Right lobe of liver (tissue), 6 donors: ENCODE data around the gene SYNRG. TPM values are rescaled to one million over a fixed set of nuclear protein-coding genes. Genes with fewer than 3 reads are reported as not detected.

Experiments
- ATAC-seq, 4 donors: fragments of 200-7000 bp; cut with Tn5 transposase; one replicate each; pipeline ENCODE4 v1.9.1; 2020; ENCODE audit warnings: mild to moderate bottlenecking in 4 of 4, moderate library complexity in 4 of 4
- DNase-seq, 3 donors: peaks; one replicate each; pipeline ENCODE4 v3.0.0-alpha.2; 2020
- H3K27ac ChIP-seq, 3 donors: fragments of 200-600 bp; one replicate each; pipeline ENCODE4 v1.8.0; 2022
- H3K27me3 ChIP-seq, 2 donors: fragments of 200-600 bp; one replicate each; pipeline ENCODE4 v1.8.0; 2022
- H3K36me3 ChIP-seq, 4 donors: fragments of 200-600 bp; sonication (generic) in 1 of 4; one replicate each; pipeline versions ENCODE4 v1.5.1 to v1.8.0; 2017 to 2022; ENCODE audit warnings: control low read depth in 1 of 4
- H3K4me1 ChIP-seq, 4 donors: fragments of 200-600 bp; sonication (generic) in 1 of 4; one replicate each; pipeline versions ENCODE4 v1.5.1 to v1.8.0; 2017 to 2022; ENCODE audit warnings: control low read depth in 1 of 4
- H3K4me3 ChIP-seq, 3 donors: fragments of 200-600 bp; one replicate each; pipeline ENCODE4 v1.8.0; 2022
- H3K9me3 ChIP-seq, 4 donors: fragments of 200-600 bp; sonication (generic) in 1 of 4; one replicate each; pipeline versions ENCODE4 v1.5.1 to v1.8.0; 2017 to 2022; ENCODE audit warnings: control low read depth in 1 of 4
- CTCF ChIP-seq, 4 donors: fragments of 200-600 bp in 3 of 4; fragments of 450-650 bp in 1 of 4; IDR thresholded peaks; one replicate each; pipeline versions ENCODE4 v1.5.1 to v1.8.0; 2016 to 2022; ENCODE audit warnings: antibody characterized with exemption in 4 of 4, mild to moderate bottlenecking in 2 of 4
- POLR2A ChIP-seq: fragments of 450-650 bp; IDR thresholded peaks from one replicate; pipeline ENCODE4 v1.6.1; 2017; ENCODE audit warnings: antibody characterized with exemption, mild to moderate bottlenecking
- WGBS: methylation state at CpG from one replicate; pipeline ENCODE4 v1.1.6; 2018; ENCODE audit warnings: low coverage, low lambda C conversion rate; ENCODE audit not compliant: insufficient coverage; ENCODE audit errors: missing lambda C conversion rate; 5-methylcytosine and 5-hydroxymethylcytosine counted together
- intact Hi-C, 2 donors: fragments of 100-400 bp; cut with DNase I; formaldehyde crosslinking; loops; one replicate each; pipeline versions ENCODE4 v1.11.2 to v1.14.1; 2022
- long read RNA-seq: library from polyadenylated mRNA; unstranded; transcript quantifications from one replicate; pipeline ENCODE4 v2.0.0, GENCODE V29; 2019
- total RNA-seq, 6 experiments: library from RNA; depleted of rRNA in 2 of 6; stranded (reverse); fragments of >200 nt in 2 of 6; fragmentation: NEBNext Ultra II Directional in 3 of 6; extraction: Animal tissue kit (Norgen Biotek cat#: 25700) in 3 of 6; gene quantifications; one replicate each; pipeline versions ENCODE4 v1.1.0 to v1.2.4, GENCODE V29; 2016 to 2023
- donor health status: DM: no; HTN: yes; CAD: no.
- donor health status: DM: no; HTN: no; CAD: no.
- donor health status: DM: no; HTN: no; CAD: no.
- donor health status: DM: no; HTN: yes; CAD: no.
- donor health status: DM: no; HTN: yes; CAD: no.

The SYNRG gene, protein sequence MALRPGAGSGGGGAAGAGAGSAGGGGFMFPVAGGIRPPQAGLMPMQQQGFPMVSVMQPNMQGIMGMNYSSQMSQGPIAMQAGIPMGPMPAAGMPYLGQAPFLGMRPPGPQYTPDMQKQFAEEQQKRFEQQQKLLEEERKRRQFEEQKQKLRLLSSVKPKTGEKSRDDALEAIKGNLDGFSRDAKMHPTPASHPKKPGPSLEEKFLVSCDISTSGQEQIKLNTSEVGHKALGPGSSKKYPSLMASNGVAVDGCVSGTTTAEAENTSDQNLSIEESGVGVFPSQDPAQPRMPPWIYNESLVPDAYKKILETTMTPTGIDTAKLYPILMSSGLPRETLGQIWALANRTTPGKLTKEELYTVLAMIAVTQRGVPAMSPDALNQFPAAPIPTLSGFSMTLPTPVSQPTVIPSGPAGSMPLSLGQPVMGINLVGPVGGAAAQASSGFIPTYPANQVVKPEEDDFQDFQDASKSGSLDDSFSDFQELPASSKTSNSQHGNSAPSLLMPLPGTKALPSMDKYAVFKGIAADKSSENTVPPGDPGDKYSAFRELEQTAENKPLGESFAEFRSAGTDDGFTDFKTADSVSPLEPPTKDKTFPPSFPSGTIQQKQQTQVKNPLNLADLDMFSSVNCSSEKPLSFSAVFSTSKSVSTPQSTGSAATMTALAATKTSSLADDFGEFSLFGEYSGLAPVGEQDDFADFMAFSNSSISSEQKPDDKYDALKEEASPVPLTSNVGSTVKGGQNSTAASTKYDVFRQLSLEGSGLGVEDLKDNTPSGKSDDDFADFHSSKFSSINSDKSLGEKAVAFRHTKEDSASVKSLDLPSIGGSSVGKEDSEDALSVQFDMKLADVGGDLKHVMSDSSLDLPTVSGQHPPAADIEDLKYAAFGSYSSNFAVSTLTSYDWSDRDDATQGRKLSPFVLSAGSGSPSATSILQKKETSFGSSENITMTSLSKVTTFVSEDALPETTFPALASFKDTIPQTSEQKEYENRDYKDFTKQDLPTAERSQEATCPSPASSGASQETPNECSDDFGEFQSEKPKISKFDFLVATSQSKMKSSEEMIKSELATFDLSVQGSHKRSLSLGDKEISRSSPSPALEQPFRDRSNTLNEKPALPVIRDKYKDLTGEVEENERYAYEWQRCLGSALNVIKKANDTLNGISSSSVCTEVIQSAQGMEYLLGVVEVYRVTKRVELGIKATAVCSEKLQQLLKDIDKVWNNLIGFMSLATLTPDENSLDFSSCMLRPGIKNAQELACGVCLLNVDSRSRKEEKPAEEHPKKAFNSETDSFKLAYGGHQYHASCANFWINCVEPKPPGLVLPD (N-terminal part only)
- 10 to 100 TPM in 5 of 6 experiments, 1 to 10 TPM in 1; 9.0 to 16.2 (median 15.0) TPM for total RNA-seq
- long read RNA-seq: 0 reads

DNA sequence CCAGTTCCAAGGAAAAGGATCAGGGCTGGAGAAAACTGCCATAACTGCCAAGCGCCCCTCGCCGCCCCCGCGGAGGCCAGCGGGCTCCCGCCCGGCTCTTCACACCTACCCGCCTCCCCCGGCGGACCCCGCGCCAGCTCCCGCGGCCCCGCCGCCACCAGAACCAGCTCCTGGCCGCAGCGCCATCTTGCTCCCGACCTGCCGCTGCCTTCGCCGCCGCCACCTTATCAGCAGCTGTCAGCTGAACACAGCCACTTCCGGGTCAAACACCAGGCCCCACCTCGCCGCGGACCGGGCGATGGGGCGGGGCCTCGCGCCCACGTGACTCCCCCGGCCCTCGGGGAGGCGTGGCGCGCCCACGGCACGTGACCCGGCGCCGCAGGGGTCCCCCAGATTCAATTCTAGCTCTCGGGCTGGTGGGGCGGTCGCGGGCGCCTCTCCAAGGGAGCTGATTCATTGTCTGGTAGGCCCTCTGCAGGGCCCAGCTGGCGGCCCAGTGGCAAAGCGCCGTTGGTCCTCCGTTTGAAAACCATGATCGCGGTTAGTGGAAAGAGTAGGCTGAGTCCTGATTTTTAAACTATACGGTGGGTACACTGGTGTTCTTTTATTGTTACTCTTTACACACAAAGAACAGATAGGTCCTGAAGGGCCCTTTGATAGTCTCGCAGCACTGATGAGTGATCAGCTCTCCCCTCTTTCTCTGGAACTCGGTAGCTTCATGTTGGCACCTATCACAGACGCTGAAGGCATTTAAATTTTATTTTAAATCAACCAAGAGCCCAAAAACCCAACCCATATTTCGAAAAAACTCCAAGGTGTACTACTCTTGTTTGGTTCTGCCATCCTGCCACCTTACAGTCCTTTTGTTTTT, at the start of gene SYNRG:
Gene SYNRG (minus strand): TSS at position 249 of the 871 bp plus-strand sequence. CDS start 63 bp downstream, at position 186.
- WGBS: 1% methylated on average over 25 of the region's 60 CpGs
- peaks cover 4 to 12% (median 4%) of the 10 kb centered on the region in 4 donors for H3K36me3 ChIP-seq
- DNase-seq (peak; percentile 96 to 97 (median 96)), ATAC-seq (peak; percentile 96 to 98 (median 98))
- H3K4me3 ChIP-seq: peak within 1 kb of the TSS; percentile 91 to 97 (median 94)
- intact Hi-C loops: no loop called here
- peaks cover 0 to 3% (median 0%) of the 10 kb centered on the region in 4 donors for H3K4me1 ChIP-seq
- TF ChIP-seq POLR2A (peak; percentile 86), CTCF (IDR thresholded peaks at IDR 0.05) (peak in 3 of 4 donors; percentile 25 to 38 (median 27))
- peak within 1 kb of the TSS; percentile 78 to 87 (median 87) for H3K27ac ChIP-seq
- H3K27me3 ChIP-seq: no peaks in the 10 kb centered on the region
- H3K9me3 ChIP-seq: no peaks in the 10 kb centered on the region

- Histone ChIP-seq H3K4me3 (no peak overlapping the region), H3K27me3 (no peaks in the 10 kb centered on the region), H3K4me1 (no peaks in the 10 kb centered on the region), H3K27ac (no peak overlapping the region), H3K9me3 (no peaks in the 10 kb centered on the region), H3K36me3 (no peaks in the 10 kb centered on the region)
- TF ChIP-seq CTCF (IDR thresholded peaks at IDR 0.05): no peak
- TF ChIP-seq POLR2A: no peak
- 75% methylated on average over 1 of the region's 1 CpG for WGBS
- no peak for ATAC-seq
- DNase-seq: no peak
- intact Hi-C loops: loop anchor here in 1 of 2 donors (10.0 kb wide), 1 partner anchor 118 kb away; no protein-coding TSS in a partner anchor
Measured at GRCh38 chr17:37657202-37657601, 48.0 kb upstream of the SYNRG start.

DNA sequence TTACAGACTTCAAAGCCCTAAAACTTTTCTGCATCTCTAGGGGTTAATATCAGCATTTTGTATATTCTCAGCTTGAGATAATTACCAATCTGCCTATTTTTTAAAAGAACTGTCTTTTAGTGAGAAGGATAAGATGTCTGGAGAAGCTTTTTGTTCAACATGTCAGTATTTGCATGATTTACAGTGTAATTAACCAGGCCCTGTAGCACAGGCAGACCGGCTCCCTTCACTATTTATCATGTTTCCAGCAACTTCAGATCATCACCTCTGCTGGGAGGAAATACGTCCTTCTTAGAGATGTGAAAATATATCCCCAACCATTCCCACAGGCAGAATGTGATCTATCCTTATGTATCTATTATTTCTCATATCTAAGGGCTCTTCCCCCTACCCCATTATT, 42.6 kb upstream of the SYNRG start:
- Histone ChIP-seq H3K4me1 (no peaks in the 10 kb centered on the region), H3K9me3 (no peaks in the 10 kb centered on the region), H3K36me3 (no peaks in the 10 kb centered on the region), H3K4me3 (no peak overlapping the region), H3K27ac (no peak overlapping the region), H3K27me3 (no peaks in the 10 kb centered on the region)
- intact Hi-C loops: loop anchor here in 1 of 2 donors (10.0 kb wide), 1 partner anchor 123 kb away; no protein-coding TSS in a partner anchor
- WGBS: 69% methylated on average over 2 of the region's 2 CpGs
- TF ChIP-seq CTCF (IDR thresholded peaks at IDR 0.05): no peak
- no peak for DNase-seq
- no peak for ATAC-seq
